SW 1271 (cell line): ENCODE results near the gene ASCC1.
"Not testable (repeated sequence)": the region's sequence is repeated elsewhere in the genome, so short reads cannot be mapped to it uniquely, and the experiment has no call there.

Experiments used
- DNase-seq, 2 experiments: peaks; one replicate each; lab custom pipeline; 2025; lab: John Stamatoyannopoulos, UW

The ASCC1 gene

DNA sequence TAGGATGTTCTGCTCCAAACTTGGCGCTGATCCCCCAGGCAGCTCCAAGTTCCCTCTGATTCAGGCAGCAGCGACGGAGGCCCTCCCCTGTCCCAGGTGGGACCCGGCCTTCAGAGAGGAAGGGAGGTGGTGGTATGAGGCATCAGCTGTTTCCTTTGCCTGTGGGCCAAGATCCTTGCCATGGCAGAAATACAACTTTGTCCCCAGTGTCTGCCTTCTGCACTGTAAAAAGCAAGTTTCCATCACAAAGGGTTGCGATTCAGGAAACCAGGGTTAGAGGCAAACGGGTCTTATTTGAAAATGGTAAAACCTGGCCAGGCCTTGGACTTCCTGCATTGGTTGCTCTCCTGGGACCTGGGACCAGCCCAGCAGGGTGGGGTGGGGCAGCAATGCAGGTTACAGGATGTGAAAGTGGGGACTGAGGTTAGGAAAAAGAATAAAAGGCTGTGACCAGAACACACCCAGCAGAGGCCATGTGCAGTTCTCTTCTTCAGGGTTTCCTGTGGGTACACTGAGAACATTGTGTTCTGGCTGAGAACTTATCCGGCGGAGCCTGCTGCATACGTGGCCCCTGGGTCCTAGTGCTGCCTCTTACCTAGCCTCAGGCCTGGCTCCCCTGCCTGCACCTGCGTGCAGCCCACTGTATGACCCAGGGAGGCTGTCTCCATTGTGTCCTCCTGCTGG lies 32.5 kb upstream of the ASCC1 start:
- no peak for DNase-seq

DNA sequence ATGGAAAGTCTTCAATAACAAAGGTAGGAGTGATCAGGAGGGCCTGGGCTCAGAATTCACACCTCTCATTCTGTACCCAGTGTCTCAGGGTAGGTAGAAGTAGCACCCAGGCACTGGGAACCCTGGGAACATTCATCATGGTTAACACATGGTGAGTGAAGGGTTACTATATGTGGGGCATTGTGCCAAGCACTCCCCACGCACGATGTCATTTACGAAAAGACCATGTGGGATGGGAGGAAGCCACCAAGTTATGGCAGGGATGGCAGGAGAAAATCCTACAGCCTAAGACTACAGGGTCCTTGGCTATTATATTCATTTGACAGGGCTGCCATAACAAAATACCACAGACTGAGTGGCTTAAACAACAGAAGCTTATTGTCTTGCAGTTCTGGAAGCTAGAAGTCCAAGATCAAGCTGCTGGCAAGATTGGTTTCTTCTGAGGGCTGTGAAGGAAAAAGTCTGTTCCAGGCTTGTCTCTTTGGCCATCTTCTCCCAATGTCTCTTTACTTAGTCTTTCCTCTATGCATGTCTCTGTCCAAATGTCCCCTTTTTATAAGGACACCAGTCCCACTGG lies 30.0 kb upstream of the ASCC1 start:
- DNase-seq: no peak

DNA sequence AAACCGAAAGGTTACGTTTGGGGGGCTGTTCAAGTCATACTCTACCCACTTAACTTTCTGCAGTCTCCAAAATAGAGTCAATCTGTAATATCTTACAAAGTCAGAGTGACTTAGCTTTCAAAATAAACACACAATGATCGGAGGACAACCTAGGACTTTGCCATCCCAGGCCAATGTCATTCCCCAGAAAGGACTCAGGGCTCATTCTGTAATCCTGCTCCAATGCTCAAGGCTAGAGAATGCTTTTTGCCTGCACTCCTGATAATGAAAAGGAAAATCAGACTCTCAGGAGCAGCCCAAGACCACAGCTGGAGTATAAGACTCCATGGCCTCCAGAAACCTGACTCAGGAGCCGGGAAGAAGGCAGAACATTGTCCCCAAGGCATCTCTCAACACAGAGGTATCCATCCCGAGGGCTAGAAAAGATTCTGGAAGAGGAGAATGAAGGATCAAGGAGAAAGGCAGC lies 28.5 kb upstream of the ASCC1 start:
- no peak for DNase-seq

DNA sequence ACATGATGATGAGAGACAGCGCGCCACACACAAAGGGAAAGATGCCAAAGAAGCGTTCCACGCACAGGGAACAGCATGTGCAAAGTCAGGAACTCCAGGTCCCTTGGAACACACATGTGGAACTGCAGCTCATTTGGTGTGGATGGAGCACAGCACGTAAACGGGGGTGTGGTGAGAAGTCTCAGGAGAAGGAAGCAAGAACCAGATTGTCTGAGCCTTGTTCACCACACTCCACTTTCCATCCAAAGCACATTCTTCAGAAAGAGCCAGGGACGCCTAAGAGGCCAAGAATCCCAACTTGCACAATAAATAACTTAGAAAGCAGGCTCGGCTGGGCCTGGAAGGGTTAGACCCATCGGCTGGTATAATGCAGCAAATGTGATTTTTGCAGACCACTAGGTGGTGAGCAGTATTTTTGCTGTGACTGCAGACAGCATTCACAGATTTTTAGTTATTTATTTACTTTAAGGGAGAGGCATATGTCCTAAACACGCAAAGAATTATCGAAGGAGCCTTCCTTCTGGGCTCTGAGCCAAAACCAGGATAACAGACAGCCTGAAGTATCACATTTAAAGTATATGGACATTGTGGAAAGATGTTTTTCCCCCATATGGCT lies 27.9 kb upstream of the ASCC1 start:
- no peak for DNase-seq

DNA sequence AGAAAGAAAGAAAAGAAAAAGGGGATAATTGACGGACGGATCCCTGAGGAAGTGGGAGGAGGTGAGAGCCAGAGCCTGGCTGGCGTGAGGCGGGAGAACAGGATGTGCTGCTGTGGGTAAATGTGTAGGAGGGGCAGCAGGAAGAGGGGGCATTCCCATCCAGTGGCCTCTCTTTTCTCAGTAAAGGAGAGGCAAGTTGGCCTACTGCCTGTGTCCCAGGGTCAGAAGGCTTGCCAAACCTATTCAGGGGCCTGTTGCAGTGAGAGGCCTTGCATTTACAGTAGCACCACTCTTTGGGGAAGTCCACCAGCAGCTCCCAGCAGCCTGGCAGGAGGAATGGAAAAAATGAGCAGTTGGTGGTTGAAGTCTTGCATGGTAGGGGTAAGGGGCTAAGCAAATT lies 26.6 kb upstream of the ASCC1 start:
- DNase-seq: no peak

DNA sequence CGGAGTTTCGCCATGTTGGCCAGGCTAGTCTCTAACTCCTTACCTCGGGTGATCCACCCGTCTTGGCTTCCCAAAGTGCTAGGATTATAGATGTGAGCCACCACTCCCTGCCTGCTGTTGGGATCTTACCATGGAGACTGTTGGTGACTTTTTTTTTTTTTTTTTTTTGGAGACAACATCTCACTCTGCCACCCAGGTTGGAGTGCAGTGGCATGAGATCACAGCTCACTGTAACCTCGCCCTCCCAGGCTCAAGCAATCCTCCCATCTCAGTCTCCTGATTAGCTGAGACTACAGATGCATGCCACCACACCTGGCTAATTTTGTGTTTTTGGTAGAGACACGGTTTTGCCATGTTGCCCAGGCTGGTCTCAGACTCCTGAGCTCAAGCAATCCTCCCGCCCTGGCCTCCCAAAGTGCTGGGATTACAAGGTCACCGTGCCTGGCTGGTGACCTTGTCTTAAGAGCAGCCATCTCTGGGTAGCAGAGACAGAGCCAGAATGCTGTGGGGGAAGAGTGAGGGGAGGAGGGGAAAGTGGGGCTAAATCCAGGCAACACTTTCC lies 25.7 kb upstream of the ASCC1 start:
- no peak for DNase-seq

DNA sequence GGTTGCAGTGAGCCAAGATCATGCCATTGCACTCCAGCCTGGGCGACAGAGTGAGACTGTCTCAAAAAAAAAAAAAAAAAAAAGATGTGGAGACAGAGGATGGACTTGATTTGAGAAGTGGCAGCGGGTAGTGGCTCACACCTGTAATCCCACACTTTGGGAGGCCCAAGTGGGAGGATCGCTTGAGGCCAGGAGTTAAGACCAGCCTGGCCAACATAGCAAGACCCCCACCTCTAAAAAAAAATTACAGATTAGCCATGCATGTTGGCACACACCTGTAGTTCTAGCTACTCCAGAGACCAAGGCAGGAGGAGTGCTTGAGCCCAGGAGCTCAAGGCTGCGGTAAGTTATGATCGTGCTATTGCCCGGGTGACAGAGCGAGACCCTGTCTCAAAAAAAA lies 24.3 kb upstream of the ASCC1 start:
- no peak for DNase-seq

DNA sequence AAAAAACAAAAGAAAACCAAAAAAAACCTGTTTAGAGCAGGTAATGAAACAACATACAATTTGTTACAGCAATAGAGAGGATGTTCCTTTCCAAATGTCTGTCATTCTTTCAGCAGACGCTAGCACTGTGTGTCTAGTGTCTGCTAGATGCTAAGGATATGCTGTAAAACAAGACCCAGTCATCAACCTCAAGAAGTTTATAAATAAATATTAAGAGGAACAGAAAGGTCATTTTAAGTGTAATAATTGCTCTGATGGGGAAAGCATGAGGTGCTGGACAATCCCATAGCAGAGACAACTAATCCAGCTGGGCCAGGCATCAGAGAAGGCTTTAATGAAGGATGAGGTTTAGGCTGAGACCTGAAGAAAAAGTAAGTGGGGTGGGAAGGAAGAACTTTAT lies 23.3 kb upstream of the ASCC1 start:
- DNase-seq: no peak

DNA sequence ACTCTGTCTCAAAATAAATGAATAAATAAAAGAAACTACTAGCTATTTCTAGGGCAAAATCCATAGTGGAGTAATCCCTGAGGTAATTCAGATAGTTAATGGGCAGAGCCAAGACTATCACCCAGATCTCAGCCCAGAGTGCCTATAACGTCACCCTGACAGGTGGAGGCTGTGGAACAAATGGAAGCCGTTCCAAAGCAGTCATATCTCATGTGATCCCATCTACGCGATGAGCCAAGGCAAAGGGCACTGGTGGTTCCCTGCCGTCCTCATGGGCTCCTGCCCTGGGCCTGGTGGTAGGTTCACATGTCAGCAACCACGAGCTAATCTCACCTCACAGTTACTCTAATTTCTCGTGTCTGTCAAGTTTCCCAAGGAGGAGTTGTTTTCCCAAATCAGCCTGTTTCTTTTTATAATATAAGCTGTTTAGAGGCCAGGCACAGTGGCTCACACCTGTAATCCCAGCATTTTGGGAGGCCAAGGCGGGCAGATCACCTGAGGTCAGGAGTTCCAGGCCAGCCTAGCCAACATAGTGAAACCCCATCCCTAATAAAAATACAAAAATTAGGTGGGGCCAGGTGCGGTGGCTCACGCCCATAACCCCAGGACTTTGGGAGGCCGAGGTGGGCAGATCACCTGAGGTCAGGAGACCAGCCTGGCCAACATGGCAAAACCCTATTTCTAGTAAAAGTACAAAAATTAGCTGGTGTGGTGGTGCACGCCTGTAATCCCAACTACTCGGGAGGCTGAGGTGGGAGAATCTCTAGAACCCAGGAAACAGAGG lies 22.5 kb upstream of the ASCC1 start:
- no peak for DNase-seq

DNA sequence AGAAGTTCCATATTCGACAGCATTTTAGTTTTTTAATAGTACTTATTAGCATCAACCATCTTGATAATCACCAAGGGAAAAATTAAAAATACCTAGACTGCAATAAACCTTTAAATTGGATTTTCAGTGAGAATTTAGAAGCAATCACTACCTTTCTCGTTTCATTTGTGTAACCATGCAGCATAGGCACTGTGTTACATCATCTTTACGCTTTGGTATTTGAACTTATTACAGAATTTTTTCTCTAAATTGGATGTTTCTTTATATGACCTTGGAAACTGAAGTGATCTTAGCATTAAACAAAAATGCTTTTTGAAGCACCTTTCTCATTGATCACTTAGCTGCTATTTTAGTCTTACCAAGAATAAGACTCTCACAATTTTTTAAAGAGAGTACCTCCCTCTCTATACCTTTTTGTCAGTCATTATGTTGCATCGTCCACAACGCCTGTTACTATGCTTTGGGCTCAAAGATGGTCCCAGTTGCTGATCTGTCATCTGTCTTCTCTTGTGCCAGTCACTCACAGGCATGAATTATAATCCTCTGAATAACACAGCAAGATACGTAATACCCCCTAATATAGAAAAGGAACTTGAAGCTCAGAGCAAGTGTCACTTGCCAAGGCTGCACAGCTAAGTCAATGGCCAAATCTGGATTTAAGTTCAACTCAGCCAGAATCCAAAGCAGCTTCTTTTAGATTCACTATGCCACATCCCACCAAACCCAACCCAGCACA lies 19.6 kb upstream of the ASCC1 start:
- DNase-seq: no peak

DNA sequence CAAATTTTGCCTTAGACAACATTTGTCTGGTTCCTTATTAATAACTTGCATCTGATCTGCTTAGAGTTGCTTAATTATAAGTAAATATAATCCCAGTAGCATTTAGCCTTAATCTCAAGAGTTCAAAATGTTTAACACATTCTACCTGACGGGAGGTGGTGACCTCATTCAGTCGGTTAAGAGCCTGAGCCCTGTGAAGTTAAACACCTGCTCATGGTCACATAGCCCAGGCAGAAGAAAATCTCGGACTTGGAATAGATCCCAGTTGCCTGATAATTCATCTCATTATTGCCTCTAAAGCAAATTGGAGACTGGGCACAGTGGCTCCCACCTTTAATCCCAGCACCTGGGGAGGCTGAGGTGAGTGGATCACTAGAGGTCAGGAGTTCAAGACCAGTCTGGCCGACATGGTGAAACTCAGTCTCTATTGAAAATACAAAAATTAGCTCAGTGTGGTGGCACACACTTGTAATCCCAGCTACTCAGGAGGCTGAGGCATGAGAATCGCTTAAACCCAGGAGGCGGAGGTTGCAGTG lies 18.6 kb upstream of the ASCC1 start:
- no peak for DNase-seq

DNA sequence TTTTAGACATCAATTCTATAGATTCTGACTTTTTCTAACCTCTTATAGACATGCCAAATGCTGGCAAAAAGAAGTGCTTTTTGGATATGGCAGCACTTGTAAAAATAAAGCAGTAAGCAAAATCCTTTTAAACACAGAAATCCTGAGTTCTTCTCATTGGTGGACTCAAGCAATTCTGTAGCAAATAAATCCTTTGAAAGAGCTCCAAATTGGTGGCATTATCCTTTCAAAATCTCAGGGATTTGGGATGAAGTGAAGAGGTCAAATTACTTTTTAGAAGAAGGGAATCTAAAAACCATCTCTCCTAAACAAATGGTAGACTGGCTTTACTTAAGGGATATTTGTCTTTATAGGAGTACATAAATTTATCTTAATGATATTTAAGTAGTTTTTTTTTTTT lies 17.5 kb upstream of the ASCC1 start:
- no peak for DNase-seq

DNA sequence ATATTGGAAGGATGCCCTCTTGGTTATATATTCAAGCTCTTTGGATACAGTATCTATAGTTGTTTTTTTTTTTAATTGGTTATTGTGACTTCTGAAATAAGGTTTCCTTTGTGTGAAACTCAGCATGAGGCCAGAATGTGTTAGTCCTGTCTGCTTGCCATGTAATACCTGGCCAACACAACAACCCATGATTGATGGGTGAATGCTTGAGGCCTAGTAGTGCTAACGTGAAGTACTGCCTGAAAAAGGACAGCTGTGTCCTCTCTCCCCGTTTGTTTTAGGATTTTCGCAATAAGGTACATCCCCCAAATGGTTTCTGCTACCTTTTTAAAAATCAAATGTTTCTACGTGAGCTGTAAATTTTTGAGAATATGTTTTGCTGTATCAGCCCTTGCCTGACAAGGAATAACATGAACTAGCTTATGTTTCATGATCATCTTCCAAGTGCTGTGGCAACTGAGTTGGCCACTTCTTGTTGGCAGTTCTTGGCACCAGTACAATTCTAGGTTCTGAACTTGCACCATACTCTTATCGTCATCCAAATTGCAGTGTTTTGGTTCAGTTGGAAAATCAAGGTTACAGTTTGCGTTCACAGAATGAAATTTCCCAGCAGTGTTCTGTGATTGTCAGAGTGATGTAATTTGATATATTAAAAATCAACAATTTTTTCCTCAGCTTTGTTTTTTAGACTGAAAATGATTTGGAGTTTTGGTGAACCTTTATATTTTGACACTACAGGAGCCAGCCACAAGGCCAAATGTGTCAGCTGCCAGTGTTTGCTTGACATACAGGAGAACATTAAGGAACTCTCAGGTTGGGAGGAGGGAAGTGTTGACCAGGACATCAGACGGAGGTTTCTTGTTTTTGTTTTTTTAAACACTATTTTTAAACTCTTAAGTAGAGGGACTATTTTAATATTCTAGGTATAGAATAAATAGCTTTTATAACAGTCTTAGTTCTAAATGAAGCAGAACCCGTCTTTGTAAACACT lies 13.5 kb upstream of the ASCC1 start:
- no peak for DNase-seq

DNA sequence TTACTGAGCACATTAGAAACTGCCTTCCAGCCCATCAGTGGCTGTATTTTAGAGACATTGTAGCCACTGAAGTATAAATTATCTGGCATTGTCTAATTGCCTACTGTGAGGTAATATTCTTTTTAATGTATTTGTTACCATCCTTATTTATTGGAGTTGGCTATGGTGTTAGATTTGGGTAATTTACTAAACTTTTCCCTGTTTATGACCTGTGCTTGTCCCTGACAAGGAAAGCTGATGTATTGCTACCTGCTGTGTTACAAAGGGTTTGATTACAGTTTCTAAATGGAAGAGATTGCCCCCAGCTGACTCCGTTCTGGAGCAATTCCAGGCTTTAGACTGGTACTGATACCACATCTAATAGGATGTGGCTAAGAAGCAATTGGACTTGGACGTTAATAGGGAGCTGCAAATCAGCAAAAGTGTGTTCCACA lies 12.3 kb upstream of the ASCC1 start:
- no peak for DNase-seq

DNA sequence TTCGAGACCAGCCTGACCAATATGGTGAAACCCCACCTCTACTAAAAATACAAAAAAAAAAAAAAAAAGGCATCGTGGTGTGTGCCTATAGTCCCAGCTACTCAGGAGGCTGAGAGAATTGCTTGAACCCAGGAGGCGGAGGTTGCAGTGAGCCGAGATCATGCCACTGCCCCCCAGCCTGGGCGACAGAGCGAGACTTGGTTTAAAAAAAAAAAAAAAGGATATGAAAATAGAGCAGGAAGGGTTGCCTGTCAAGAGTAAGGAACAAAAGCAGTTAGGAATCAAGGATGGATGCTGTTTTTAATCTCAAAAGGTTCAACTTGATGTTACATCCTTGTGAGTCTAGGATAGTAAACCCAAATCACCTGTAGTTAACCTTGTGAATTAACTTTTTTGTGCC lies 11.8 kb upstream of the ASCC1 start:
- no peak for DNase-seq

DNA sequence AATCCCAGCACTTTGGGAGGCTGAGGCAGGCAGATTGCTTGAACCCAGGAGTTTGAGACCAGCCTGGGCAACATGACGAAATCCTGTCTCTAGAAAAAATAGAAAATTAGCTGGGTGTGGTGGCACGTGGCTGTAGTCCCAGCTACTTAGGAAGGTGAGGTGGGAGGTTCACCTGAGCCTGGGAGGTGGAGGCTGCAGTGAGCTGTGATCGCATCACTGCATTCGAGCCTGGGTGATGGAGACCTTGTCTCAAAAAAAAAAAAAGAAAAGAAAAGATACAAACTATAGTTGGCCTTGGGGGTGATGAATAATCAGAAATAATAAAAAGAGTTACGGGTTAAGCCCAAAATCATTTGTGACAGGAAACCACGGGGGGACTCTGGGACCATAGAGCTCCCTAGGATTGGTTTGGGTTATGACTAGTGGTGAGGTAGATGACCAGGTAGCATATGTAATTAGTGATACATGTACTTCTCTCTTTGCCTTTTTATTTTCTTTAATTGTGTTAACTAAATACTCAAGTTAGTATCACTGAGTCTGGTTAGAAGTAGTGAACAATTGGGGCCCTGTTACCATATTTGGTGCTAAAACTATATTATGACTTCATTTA lies 10.4 kb upstream of the ASCC1 start:
- DNase-seq: no peak

DNA sequence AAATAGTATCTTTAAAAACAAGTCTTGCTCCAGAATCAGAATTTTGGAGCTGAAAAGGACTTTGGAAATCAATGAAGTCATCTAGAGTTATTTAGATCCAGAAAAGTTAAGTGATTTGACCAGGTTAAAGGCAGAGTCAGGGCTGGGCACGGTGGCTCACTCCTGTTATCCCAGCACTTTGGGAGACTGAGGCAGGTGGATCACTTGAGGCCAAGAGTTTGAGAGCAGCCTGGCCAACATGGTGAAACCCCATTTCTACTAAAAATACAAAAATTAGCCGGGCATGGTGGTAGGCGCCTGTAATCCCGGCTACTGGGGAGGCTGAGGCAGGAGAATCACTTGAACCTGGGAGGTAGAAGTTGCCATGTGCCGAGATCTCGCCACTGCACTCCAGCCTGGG lies 8.1 kb upstream of the ASCC1 start:
- not testable (repeated sequence) for DNase-seq

DNA sequence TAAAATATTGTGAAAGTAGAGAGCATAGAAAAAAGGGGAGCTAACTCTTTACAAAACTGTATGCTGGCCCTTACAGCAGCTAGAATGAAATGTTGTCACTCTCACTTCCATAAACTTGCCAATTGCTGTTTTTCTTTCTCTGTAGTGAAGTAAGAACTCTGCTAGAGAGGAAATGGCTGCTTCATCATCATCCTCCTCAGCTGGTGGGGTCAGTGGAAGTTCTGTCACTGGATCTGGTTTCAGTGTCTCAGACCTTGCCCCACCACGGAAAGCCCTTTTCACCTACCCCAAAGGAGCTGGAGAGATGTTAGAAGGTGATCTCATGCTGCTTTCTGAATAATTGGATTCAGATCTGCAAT lies 7.6 kb upstream of the ASCC1 start:
- DNase-seq: no peak

DNA sequence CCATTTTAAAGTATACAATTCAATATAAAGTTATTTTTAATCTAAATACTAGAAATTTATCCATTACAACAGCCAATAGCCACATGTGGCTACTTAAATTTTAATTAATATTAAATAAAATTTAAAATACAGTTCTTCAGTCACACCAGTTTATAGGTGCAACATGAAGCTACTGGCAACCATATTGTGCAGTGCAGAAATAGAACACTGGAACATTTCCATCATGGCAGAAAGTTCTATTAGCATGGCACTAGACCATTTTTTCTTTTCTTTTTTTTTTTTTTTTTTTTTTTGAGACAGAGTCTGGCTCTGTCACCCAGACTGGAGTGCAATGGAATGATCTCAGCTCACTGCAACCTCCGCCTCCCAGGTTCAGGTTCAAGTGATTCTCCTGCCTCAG lies 5.2 kb upstream of the ASCC1 start:
- DNase-seq: no peak

DNA sequence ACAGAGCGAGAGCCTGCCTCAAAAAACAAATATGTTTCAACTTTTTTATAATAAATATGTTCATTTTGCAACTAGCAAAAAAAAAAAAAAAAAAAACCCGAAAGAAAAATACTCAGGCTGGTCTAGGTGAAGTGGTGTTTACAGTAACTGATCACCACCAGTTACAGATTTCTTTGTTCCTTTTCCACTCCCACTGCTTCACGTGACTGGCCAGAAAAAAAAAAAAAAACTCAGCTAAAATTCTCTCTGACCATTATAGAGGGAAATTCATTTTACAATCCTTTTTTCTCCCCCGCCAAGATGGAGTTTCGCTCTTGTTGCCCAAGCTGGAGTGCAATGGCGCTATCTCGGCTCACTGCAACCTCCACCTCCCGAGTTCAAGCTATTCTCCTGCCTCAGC lies 4.6 kb upstream of the ASCC1 start:
- no peak for DNase-seq
